HG02885 (cell line): Measurements from ENCODE around the gene SEC61A2.
"Not testable (repeated sequence)": the region's sequence is repeated elsewhere in the genome, so short reads cannot be mapped to it uniquely, and the experiment has no call there.

Experiments
- ATAC-seq: cut with Tn5 transposase; IDR thresholded peaks from one replicate; pipeline ENCODE4 v1.9.1; 2021; ENCODE audit warnings: mild to moderate bottlenecking; ENCODE audit not compliant: unreplicated experiment, poor library complexity

The SEC61A2 gene

DNA sequence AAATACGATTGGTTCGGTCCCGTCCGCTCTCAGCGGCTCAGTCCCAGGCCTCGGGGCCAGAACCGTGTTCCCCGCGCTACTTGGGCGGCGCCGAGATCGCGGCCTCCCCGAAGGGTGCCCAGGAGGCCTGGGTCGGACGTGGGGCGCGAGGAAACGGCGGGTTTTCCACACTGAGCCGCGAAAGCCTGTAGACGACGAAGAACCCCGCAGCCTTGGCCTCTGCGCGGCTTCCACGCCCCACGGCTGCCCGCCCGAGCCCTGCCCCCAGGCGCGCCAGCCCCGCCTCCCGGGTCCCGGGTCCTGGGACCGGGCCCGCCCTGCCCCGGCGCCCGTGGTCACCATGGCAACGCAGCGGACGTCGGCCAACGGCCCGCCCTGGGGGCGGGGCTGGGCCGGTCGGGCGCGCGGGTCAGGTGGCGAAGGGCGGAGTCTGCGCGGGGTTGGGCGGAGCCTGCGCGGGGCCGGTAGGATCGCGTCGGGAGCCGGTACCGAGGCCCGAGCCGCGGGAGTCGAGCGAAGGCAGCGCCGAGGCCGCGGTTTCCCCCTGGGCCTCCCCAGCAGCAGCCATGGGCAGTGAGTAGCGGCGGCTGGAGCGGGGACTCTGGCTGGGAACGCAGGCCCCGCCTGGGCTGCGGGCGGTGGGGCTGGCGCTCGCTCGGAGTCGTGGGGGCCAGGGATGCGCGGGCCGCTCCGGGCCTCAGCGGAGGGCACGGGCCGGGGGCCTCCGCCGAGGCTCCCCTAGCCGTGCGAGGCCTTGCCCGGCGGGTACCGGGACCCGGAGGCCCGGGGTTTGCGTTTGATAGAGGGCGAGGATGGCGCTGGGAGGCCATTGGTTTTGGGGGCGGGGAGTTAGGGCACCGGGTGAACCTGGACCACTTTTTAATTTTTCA lies at the start of gene SEC61A2:
Gene SEC61A2 (plus strand): TSS at position 456 of the 890 bp plus-strand sequence. CDS start 111 bp downstream, at position 567.
- peak; percentile 94 for ATAC-seq

DNA sequence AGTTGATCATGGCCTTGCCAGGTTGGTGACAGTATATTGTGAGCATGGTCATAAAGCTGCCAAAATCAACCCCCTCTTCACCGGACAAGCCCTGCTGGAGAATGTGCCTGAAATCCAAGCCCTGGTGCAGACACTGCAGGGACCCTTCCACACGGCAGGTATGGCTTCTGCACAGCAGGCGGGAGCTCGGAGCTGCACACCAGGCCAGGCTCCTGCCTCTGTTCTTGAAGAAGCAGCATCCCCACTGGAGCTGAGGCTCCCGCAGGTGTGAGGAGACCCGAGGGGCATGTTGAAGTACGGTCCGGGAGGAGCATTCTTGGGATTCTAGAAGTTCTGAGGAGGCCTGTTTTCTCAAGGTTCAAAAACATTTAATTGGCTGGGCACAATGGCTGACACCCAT lies 48.0 kb upstream of the SEC61A2 start:
- ATAC-seq, result no peak

DNA sequence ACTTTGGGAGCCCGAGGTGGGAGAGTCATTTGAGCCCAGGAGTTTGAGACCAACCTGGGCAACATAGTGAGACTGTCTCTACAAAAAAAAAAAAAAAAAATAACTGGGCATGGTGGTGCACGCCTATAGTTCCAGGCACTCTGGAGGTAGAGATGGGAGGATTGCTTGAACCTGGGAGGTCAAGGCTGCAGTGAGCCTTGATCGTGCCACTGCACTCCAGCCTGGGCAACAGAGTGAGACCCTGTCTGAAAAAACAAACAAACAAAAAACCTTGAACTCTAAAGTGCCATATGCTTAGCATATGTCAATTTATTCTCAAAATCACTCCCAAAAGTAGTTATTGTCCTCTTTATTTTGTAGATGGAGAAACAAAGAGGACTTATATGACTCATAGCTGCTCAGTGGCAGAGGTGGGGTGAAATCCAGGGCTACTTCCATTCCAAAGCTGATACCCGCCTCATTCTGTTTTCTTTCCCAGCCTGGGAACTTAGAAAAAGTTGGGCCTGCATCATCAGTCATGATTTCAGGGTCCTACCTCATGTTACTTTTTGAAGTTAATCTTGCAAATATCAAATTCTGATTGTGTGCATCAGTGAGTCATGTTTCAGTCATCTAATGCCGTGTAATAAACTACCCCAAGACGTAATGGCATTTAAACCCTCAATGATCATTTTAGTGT lies 47.5 kb upstream of the SEC61A2 start:
- no peak for ATAC-seq

DNA sequence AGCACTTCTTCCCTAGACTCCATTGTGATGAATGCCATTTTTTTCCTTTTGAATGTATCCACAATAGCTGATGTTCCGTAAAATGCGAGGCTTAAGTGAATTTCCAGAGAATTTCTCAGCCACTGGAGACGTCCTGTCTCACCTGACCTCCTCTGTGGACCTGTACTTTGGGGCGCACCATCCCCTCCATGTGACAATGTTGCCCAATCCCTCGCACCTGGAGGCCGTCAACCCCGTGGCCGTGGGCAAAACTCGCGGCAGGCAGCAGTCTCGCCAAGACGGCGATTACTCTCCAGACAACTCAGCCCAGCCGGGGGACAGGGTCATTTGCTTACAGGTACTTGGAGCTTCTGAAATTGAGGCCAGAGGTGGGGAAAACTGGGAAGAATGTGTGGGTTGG lies 40.6 kb upstream of the SEC61A2 start:
- ATAC-seq, result no peak

DNA sequence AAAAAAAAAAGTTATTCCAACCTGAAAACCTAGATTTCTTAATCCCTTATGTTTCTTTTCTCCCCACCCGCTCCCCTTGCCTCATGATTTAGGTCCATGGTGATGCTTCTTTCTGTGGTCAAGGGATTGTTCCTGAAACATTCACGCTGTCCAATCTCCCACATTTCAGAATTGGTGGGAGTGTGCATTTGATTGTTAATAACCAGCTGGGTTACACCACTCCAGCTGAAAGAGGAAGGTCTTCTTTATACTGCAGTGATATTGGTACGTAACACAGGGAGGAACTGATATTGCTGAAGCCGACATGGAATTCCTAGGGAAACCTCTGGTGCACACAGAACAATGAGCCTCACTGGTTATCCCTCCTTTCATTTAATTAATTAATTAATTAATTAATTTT lies 38.1 kb upstream of the SEC61A2 start:
- ATAC-seq, result no peak

DNA sequence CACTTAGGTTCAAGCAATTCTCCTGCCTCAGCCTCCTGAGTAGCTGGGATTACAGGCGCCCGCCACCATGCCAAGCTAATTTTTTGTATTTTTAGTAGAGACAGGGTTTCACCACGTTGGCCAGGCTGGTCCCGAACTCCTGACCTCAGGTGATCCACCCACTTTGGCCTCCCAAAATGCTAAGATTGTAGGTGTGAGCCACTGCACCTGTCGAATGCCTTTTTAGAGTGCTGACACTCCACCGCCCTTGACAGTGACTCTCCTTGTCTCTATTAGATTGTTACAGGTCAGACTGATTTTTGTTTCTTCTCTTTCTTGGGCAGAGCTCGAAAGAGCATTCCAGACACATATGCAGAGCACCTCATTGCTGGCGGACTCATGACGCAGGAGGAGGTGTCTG lies 32.1 kb upstream of the SEC61A2 start:
- ATAC-seq, result not testable (repeated sequence)

DNA sequence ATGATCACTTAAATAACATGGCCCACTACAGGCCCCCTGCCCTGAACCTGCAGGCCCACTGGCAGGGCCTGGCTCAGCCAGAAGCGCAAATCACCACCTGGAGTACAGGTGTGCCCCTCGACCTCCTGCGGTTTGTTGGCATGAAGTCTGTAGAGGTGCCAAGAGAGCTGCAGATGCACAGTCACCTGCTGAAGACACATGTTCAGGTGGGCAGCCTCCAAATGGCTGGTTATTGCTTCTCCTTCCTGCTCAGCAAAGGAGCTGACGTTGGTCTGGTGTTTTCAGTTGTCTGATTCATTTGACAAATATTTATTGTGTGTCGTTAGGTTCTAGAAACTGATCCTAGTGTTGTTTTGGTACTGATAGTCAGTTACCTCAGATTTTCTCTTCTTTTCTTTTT lies 31.7 kb upstream of the SEC61A2 start:
- ATAC-seq, result no peak

DNA sequence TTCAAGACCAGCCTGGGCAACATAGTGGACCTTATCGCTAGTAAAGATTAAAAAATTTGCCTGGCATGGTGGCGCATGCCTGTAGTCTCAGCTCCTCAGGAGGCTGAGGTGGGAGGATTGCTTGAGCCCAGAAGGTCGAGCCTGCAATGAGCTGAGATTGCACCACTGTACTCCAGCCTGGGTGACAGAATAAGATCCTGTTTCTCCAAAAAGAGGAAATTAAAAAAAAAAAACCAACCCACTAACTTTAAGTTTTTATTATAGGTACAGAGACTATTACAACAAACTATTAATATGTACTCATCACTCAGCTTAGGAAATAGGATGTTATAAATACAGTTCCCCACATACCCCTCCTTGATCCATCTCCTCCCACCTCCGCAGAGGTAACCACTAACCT lies 30.5 kb upstream of the SEC61A2 start:
- ATAC-seq, result no peak

DNA sequence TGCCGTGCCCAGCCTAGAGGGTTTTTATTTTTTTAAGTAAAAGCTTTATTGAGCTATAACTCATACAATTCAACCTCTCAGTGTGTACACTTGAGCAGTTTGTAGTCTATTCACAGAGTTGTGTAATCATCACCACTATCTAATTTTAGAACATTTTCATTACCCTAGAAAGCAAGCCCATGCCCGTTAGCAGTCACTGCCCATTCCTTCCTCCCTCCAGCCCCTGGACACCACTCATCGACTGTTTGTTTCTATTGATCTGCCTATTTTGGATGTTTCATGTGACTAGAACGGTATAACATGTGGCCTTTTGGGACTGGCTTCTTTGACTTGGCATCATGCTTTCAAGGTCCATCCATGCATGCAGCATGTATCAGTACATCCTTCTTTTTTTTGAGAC lies 25.7 kb upstream of the SEC61A2 start:
- ATAC-seq, result no peak

DNA sequence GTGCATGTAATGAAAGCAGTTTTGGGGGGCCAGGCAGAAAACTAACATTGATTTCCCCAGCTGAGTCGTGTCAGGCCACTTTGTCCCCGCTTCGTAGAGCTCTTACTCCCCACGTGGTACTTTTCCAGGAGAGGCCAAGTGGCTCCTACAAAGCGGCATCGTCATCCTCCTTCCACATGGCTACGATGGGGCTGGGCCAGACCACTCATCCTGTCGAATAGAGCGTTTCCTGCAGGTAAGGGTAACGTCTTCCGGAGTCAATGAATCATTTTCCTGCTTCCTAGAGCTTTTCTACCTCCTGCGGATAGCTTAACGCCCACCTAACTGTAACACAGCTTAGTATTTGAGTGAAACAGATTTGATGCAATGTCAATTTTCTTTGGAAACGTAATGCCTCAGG lies 21.7 kb upstream of the SEC61A2 start:
- ATAC-seq, result no peak

DNA sequence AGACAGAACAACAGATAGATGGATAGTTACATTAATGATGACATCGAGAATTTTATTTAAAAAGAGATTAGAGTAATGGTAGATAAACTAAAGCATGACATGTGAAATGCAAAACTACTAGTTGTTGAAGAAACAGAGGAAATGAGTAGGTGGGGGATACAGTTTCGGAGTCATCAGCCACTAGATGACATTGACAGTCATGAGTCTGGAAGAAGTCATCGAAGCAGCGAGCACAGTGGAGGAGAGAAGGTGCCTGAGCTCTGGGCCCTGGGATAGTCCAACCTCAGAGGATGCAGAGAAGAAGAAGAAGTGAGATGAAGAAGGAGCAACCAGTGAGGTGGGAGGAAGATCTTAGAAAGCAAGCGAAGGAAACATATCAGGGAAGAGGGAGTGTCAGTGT lies 20.2 kb upstream of the SEC61A2 start:
- ATAC-seq, result no peak

DNA sequence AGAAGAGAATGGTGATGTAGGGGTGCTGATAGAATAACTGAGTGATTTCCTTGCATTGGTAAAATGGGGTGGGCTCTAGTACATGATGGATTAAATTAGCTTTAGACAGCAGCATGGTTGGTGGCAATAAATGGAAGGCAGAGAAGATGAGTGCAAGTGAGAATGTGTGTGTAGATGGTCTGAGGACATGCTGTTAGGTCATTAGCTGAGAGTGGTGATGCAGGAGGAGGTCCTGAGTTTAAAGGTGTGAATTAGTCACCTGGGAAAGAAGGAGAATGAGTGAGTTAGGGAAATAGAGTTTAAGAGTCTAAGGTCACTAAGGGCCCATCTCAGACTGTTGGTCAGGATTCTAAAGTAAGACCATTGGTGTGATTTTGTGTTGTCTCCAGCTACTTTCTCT lies 17.9 kb upstream of the SEC61A2 start:
- no peak for ATAC-seq

DNA sequence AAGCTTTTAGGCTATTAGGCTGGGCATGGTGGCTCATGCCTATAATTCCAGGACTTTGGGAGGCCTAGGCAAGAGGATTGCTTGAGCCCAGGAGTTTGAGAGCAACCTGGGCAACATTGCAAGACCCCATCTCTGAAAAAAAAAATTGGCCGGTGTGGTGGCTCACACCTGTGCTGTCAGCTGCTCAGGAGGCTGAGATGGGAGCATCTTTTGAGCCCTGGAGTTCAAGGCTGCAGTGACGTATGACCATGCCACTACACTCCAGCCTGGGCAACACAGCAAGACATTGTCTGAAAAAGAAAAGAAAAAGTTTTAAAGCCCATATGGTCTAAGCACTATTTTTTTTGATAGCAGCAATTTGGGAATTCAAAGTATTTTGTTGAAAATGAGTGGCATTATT lies 15.8 kb upstream of the SEC61A2 start:
- ATAC-seq, result no peak

DNA sequence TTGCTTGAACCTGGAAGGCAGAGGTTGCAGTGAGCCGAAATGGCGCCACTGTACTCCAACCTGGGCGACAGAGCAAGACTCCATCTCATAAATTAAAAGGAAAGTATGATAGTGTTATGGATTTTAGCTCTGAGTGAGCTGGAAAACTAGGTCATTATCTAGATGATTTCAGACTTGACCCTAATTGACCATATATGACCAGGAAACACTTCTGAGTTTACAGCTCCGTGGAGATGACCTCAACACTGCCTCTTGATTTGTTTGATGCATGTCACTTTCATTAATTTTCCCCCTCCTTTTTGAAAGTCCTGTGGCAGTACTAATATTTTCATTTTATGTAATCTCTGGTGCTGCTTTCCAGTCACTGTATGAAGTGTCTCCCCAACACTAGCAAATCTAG lies 7.8 kb upstream of the SEC61A2 start:
- ATAC-seq, result peak; percentile 31

DNA sequence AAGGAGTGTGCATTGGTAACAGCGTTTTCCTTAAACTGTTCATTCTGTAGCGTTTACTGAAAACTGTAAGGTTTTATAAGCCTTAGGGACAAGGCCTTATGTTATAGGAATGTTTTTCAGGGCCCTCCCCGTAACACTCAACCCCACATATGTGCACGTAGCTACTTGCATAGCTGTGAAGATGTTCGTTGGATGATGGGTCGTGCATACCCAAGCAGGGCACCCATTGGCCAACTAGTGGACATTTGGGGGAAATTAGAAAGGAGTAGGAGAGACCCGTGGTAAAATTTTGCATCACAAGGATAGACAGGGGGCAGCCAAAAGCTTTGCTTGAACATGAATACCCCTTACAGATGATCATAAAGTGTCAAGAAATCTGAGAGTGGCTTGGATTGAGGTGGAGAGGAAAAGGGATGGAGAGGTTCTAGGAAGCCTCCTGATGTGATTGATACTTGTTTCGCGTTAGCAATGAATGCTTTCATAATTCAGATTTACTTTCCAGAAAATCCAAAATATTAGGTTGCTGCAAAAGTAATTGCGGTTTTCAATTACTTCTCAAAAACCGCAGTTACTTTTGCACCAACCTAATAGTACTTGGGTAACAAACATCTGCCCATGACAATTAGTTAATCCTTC lies 878 bp downstream of the SEC61A2 start:
- peak; percentile 34 for ATAC-seq

DNA sequence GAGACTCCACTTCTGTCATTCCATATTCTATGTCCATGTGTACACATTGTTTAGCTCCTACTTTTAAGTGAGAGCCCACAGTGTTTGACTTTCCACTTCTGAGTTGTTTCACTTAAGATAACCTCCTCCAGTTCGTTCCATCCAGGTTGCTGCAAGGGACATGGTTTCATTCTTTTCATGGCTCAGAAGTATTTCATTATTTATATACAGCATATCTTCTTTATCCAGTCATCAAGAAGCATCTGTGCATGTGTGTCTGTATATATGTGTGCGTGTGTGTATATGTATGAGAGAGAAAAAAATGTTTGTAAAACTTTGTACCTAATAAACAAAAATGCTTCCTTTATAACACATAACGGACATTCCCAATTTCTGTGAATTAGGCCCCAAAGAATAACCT lies 6.2 kb downstream of the SEC61A2 start:
- no peak for ATAC-seq

DNA sequence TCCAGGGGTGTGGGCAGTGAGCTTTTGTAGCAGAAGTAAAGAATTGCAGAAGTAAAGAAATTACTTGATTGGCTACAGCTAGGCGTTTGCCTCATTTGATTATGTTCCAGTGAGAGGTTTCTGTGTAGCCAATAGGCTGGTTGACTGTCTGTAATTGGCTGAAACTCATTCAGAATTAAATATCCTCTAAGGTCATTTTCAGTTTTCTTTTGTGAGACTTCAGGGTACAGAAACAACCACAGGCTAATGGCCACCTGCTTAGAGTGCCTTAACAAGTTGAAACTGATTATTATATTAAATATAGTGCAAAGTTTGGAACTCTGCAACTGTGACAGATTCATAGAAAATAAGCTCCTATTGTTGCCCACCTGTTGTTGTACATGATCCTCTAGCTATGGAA lies 10.6 kb downstream of the SEC61A2 start:
- ATAC-seq, result no peak

DNA sequence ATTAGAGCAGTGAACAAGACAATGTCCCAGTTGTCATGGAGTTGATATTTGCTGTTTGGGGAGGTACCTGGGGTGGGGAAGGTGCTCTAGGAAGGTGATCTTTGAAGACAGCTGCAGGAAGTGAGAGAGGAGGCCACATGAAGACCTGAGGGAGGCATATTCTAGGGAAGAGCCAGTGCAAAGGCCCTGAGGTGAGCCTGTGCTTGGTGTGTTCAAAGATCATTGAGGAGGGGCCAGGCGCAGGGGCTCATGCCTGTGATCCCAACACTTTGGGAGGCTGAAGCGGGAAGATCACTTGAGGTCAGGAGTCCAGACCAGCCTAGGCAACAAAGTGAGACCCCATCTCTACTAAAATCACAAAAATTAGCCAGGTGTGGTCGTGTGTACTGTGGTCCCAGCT lies 15.1 kb downstream of the SEC61A2 start:
- no peak for ATAC-seq

DNA sequence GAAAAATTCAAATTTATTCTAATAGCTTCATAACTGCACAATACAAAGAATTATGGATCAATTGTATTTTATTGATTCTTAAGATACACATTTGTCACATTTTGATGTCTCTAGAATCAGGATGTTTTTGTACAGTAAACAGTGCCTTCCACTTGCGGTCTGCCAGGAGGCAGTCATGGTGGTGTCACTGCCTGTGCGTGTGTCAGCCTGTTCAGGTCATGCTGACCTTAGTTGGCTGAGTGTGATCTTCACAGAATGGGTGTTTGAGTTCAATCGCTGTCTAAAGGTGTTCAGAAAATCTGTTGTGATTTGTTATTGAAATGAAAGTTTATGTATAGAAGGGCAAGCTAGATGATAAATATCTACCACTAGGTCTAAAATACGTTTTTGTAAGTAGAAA lies 20.7 kb downstream of the SEC61A2 start:
- ATAC-seq, result no peak

DNA sequence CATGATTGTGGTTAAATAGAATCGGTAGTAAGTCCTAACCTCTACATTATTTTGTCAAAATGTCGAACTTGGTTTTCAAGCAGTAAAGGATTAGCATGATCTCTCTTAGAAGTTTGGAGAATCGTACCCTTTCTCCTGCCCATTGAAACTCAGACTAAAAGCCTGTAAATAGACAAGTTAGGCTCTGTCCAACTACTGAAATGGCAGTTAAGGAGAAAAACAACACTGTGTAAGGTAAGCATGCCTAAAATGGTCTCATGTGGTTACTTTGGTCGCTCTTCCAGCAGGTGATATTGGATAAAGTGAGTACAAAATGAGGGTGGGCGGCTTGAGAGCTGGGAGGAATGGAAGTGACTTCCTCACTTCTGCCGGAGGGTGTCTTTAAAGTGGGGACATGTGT lies 25.0 kb downstream of the SEC61A2 start:
- ATAC-seq, result no peak

DNA sequence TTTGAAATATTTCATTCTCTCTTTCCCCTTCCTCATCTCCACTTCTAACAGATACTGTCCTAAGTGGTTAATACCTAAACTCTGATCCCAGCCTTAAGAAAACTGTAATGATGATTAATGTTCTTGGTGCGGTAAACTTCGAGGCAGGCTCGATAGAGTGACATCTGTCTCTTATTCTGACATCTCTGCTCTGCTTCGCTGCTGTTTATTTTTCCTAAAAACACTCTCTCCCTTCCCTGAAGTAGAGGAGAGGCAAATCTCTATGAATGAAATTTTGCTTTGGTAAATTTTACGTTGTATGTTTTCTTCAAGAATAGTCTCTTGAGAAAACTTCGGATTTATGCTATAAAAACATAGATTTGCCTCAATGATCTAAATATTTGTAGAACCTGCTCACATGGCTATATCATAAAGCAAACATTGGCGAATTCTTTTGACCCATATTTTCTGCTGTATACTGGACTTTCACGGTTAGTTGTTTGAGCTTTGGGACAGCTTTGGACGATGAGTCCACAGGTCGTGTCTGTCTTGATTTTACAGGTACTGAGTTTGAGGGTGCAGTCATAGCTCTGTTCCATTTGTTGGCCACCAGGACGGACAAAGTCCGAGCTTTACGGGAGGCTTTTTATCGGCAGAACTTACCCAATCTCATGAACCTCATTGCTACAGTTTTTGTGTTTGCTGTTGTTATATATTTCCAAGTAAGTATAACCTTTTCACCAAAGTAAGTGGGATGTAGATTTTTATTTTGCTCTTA lies 27.1 kb downstream of the SEC61A2 start:
- ATAC-seq, result no peak
